SK-N-MC (cell line): ENCODE data around the gene CASP4.

ENCODE experiments used
- EZH2 ChIP-seq: fragments of 200-600 bp; sonication (generic); IDR thresholded peaks from one replicate; pipeline ENCODE4 v1.6.1; 2017; ENCODE audit warnings: antibody characterized with exemption
- POLR2AphosphoS5 ChIP-seq: IDR thresholded peaks from 2 replicates; pipeline ENCODE4 v1.6.1; 2012; ENCODE audit warnings: mild to moderate bottlenecking, low read depth, low read length, borderline replicate concordance

- TF ChIP-seq POLR2AphosphoS5 (no peak), EZH2 (no peak)
Observed at GRCh38 chr11:104962852-104963251, 5.5 kb downstream of the CASP4 start.
